Heart left ventricle (tissue), 13 donors: Measurements from ENCODE around the gene XIRP2.

ENCODE experiments used
- CTCF ChIP-seq, 12 donors: fragments of 200-600 bp; sonication (generic) in 4 of 12; IDR thresholded peaks; one replicate each; pipeline versions ENCODE4 v1.5.0 to v1.8.0; 2018 to 2022; ENCODE audit warnings: antibody characterized with exemption in 12 of 12, mild to moderate bottlenecking in 5 of 12
- POLR2A ChIP-seq, 2 donors: fragments of 450-650 bp; IDR thresholded peaks; one replicate each; pipeline ENCODE4 v1.6.1; 2017; ENCODE audit warnings: antibody characterized with exemption in 2 of 2, mild to moderate bottlenecking in 2 of 2, moderate library complexity in 2 of 2
- donor health status: ischemic (EF 13 %, LVEDD 7.1; RV severe dilation, severe dysfunction).
- donor health status: DM: no; HTN: yes; CAD: no.
- donor health status: DM: no; HTN: no; CAD: no.
- donor health status: ischemic (EF 25% LVEDD 6.9; RV normal size, moderate dysfunction).
- donor health status: ischemic (EF 25% LVEDD 5.7; RV mildly dilated, moderate dysfunction).
- donor health status: ischemic (EF 35%, LVEDD 5.7; RV mildly dilated, moderate dysfunction).
- donor health status: nonischemic (EF 11% LVEDD 7.7; RV severe dilation, severe dysfunction).
- donor health status: DM: yes; HTN: yes; CAD: no.
- donor health status: PGD.
- donor health status: ischemic (EF 29% LVEDD 5.4; RV normal size, mild dysfunction).
- donor health status: nonischemic (EF 23%, LVEDD 6.1; RV moderate dilation, normal function).

GRCh38 chr2:167140767-167141166, 252.5 kb downstream of the XIRP2 start:
- no peak for TF ChIP-seq CTCF (IDR thresholded peaks at IDR 0.05)
- no peak for TF ChIP-seq POLR2A (IDR thresholded peaks at IDR 0.05)
